Endothelial cell of umbilical vein (primary cell): ENCODE data around the gene SP6.

ENCODE experiments used
- EZH2 ChIP-seq: IDR thresholded peaks from 2 replicates; pipeline ENCODE4 v1.6.1; 2012; ENCODE audit warnings: borderline replicate concordance, low read depth, mild to moderate bottlenecking, moderate library complexity, low read length, inconsistent platforms; ENCODE audit not compliant: severe bottlenecking
- MYC ChIP-seq: IDR thresholded peaks from one replicate; pipeline ENCODE4 v1.6.1; 2011; ENCODE audit warnings: mild to moderate bottlenecking, low read depth, low read length
- POLR2A ChIP-seq: IDR thresholded peaks from 2 replicates; pipeline ENCODE4 v1.6.1; 2012; ENCODE audit warnings: low read depth, mild to moderate bottlenecking, control low read depth, low read length
- POLR2AphosphoS5 ChIP-seq: IDR thresholded peaks from 2 replicates; pipeline ENCODE4 v1.6.1; 2012; ENCODE audit warnings: low read depth, mild to moderate bottlenecking, control low read depth, low read length, moderate library complexity; ENCODE audit not compliant: insufficient read depth
- TF ChIP-seq, protein P1 (sequence below), 2 donors: IDR thresholded peaks; 1 replicate in 1 of 2; 2 replicates in 1 of 2; pipeline ENCODE4 v1.5.1; 2011; ENCODE audit warnings: low read length in 2 of 2, mild to moderate bottlenecking in 2 of 2, moderate library complexity in 2 of 2, control low read depth in 1 of 2, inconsistent platforms in 1 of 2, low read depth in 1 of 2; ENCODE audit not compliant: insufficient read depth in 1 of 2; ENCODE audit errors: extremely low read depth in 1 of 2
- TF ChIP-seq, protein P2 (sequence below): IDR thresholded peaks from 2 replicates; pipeline ENCODE4 v1.6.1; 2011; ENCODE audit not compliant: insufficient read depth, insufficient read length

DNA sequence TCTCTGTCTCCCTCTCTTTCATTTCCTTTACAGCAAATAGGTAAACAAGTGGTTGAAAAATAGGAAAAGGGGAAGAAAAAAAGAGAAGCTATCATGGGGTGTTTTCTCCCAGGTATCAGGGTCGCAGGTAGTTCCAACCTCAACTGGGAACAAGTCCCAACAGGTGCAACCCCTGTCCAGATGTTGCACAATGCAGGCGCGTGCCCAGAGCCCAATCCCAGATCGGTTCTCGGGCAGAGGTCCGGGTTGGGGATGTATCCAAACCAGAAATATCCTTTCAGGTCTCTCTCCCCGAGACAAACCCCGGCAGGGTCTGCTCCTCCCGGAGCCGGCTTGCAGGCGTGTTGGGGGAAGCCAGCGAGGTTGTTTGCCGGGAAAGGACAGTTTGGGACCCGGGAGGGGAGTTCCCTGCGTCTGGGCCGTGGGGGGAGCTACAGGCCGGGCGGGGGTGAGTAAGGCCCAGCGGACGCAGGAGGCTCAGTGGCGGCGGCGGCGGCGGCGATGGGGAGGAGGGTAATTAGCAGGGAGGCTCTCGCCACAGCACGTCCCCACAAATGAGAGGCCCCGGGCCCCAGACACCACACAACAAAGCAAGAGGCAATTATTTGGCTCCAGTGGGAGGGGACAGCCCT, 21.2 kb upstream of the SP6 start:
- TF ChIP-seq, protein P1, sequence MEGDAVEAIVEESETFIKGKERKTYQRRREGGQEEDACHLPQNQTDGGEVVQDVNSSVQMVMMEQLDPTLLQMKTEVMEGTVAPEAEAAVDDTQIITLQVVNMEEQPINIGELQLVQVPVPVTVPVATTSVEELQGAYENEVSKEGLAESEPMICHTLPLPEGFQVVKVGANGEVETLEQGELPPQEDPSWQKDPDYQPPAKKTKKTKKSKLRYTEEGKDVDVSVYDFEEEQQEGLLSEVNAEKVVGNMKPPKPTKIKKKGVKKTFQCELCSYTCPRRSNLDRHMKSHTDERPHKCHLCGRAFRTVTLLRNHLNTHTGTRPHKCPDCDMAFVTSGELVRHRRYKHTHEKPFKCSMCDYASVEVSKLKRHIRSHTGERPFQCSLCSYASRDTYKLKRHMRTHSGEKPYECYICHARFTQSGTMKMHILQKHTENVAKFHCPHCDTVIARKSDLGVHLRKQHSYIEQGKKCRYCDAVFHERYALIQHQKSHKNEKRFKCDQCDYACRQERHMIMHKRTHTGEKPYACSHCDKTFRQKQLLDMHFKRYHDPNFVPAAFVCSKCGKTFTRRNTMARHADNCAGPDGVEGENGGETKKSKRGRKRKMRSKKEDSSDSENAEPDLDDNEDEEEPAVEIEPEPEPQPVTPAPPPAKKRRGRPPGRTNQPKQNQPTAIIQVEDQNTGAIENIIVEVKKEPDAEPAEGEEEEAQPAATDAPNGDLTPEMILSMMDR (IDR thresholded peaks at IDR 0.05; ENCODE audit: extremely low read depth in 1 of 2, insufficient read depth in 1 of 2, low read depth in 1 of 2, low read length in 2 of 2): no peak
- TF ChIP-seq MYC: no peak
- TF ChIP-seq POLR2A: no peak
- TF ChIP-seq POLR2AphosphoS5: no peak
- TF ChIP-seq, protein P2, sequence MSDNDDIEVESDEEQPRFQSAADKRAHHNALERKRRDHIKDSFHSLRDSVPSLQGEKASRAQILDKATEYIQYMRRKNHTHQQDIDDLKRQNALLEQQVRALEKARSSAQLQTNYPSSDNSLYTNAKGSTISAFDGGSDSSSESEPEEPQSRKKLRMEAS: no peak
- no peak for TF ChIP-seq EZH2
